PC-3 (cell line): Measurements from ENCODE around the gene HLA-DRB1.

ENCODE experiments used
- EZH2 ChIP-seq: fragments of 300-600 bp; sonication (generic); IDR thresholded peaks from one replicate; pipeline ENCODE4 v1.6.1; 2017; ENCODE audit warnings: antibody characterized with exemption, mild to moderate bottlenecking, low read length; ENCODE audit not compliant: unreplicated experiment
- EZH2phosphoT487 ChIP-seq: fragments of 300-600 bp; sonication (generic); IDR thresholded peaks from 2 replicates; pipeline ENCODE4 v1.6.1; 2018; ENCODE audit warnings: mild to moderate bottlenecking, antibody characterized with exemption, low read length, borderline replicate concordance
- TF ChIP-seq, protein P1 (sequence below): fragments of 300-600 bp; sonication (generic); conservative IDR thresholded peaks from 2 replicates; pipeline ENCODE4 v1.5.1; 2017; ENCODE audit warnings: antibody characterized with exemption, low read depth, mild to moderate bottlenecking, low read length

- TF ChIP-seq, protein P1, sequence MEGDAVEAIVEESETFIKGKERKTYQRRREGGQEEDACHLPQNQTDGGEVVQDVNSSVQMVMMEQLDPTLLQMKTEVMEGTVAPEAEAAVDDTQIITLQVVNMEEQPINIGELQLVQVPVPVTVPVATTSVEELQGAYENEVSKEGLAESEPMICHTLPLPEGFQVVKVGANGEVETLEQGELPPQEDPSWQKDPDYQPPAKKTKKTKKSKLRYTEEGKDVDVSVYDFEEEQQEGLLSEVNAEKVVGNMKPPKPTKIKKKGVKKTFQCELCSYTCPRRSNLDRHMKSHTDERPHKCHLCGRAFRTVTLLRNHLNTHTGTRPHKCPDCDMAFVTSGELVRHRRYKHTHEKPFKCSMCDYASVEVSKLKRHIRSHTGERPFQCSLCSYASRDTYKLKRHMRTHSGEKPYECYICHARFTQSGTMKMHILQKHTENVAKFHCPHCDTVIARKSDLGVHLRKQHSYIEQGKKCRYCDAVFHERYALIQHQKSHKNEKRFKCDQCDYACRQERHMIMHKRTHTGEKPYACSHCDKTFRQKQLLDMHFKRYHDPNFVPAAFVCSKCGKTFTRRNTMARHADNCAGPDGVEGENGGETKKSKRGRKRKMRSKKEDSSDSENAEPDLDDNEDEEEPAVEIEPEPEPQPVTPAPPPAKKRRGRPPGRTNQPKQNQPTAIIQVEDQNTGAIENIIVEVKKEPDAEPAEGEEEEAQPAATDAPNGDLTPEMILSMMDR: no peak
- no peak for TF ChIP-seq EZH2phosphoT487
- no peak for TF ChIP-seq EZH2
Measured at GRCh38 chr6:32576250-32576649, 13.4 kb downstream of the HLA-DRB1 start.
